Gastrocnemius medialis (tissue), 4 donors: ENCODE results near the gene SRP9. TPM values are rescaled to one million over a fixed set of nuclear protein-coding genes. Genes with fewer than 3 reads are reported as not detected.

Experiments used
- ATAC-seq, 2 donors: fragments of 150-250 bp; one replicate each; pipeline ENCODE4 v1.9.1; 2016
- DNase-seq, 2 donors: peaks; one replicate each; pipeline ENCODE4 v3.0.0-alpha.2; 2019
- H3K27ac ChIP-seq, 4 donors: fragments of 200-600 bp; sonication (generic); 1 replicate in 1 of 4; 2 replicates in 3 of 4; pipeline ENCODE4 v1.5.1; 2016 to 2018; ENCODE audit warnings: mild to moderate bottlenecking in 2 of 4, moderate library complexity in 1 of 4
- H3K27me3 ChIP-seq, 3 donors: fragments of 200-600 bp; sonication (generic) in 2 of 3; 1 replicate in 1 of 3; 2 replicates in 2 of 3; pipeline versions ENCODE4 v1.5.1 to v1.6.0; 2016 to 2019; ENCODE audit warnings: mild to moderate bottlenecking in 1 of 3, moderate library complexity in 1 of 3
- H3K36me3 ChIP-seq, 2 donors: fragments of 200-600 bp; sonication (generic) in 1 of 2; one replicate each; pipeline ENCODE4 v1.5.1; 2017 to 2018
- H3K4me1 ChIP-seq, 2 donors: fragments of 200-600 bp; sonication (generic) in 1 of 2; one replicate each; pipeline ENCODE4 v1.5.1; 2016 to 2017; ENCODE audit warnings: mild to moderate bottlenecking in 2 of 2
- H3K4me3 ChIP-seq, 4 donors: fragments of 200-600 bp; sonication (generic) in 3 of 4; 1 replicate in 1 of 4; 2 replicates in 3 of 4; pipeline ENCODE4 v1.5.1; 2016 to 2019; ENCODE audit warnings: mild to moderate bottlenecking in 2 of 4
- H3K9me3 ChIP-seq, 3 donors: fragments of 200-600 bp; sonication (generic) in 2 of 3; 1 replicate in 1 of 3; 2 replicates in 2 of 3; pipeline ENCODE4 v1.5.1; 2016 to 2019
- POLR2A ChIP-seq, 2 donors: fragments of 450-650 bp; IDR thresholded peaks; one replicate each; pipeline ENCODE4 v1.6.1; 2017; ENCODE audit warnings: antibody characterized with exemption in 2 of 2, mild to moderate bottlenecking in 2 of 2, moderate library complexity in 2 of 2
- in situ Hi-C, 4 donors: fragments of 200-750 bp; cut with MboI; loops; one replicate each; pipeline versions ENCODE4 v1.15.0 to v1.8.0; 2017; ENCODE audit warnings: low sequenced_read_pairs in 4 of 4
- intact Hi-C: fragments of 100-400 bp; cut with DNase I; formaldehyde crosslinking; loops from one replicate; pipeline ENCODE4 v1.15.1; 2023; ENCODE audit warnings: low total_unique reads
- total RNA-seq, 4 donors: library from RNA; depleted of rRNA; stranded (reverse); fragments of >200 nt; gene quantifications; one replicate each; pipeline versions ENCODE4 v1.1.0 to v1.2.3, GENCODE V29; 2016
- TF ChIP-seq, protein P1 (sequence below), 5 experiments: fragments of 450-650 bp in 3 of 5; fragments of 200-600 bp in 2 of 5; sonication (generic) in 2 of 5; IDR thresholded peaks in 4 of 5; conservative IDR thresholded peaks in 1 of 5; 1 replicate in 4 of 5; 2 replicates in 1 of 5; pipeline ENCODE4 v1.5.1; 2016 to 2019; ENCODE audit warnings: antibody characterized with exemption in 5 of 5, mild to moderate bottlenecking in 3 of 5, moderate library complexity in 3 of 5

SRP9 gene
- total RNA-seq, 4 donors from 2014 or later = 182 to 207 (median 198) TPM

DNA sequence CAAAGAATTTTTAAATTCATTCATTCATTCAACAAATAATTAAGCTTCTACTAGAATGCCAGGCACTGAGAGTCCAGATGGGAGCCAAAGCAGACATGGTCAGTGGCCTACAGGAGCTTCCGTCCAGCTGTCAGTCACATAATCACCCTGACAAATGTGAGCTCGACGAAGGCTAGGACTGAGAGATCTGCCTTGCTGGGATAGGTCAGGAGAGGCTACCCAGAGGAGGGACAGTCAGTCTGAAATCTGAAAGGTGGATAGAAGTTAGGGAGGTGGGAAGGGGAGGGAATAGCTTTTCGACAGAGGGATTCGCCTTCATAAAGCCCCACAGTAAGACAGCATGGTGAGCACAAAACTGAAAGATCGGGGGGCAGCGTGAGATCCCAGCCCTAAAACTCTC is 40.6 kb downstream of the SRP9 start:
- Histone ChIP-seq H3K9me3 (no peaks in the 10 kb centered on the region), H3K36me3 (no peaks in the 10 kb centered on the region), H3K4me1 (peaks cover 76 to 96% of the 10 kb centered on the region in 2 donors), H3K4me3 (no peak overlapping the region), H3K27me3 (no peaks in the 10 kb centered on the region), H3K27ac (peak overlapping the region; percentile 94 to 97 (median 96))
- TF ChIP-seq, protein P1, sequence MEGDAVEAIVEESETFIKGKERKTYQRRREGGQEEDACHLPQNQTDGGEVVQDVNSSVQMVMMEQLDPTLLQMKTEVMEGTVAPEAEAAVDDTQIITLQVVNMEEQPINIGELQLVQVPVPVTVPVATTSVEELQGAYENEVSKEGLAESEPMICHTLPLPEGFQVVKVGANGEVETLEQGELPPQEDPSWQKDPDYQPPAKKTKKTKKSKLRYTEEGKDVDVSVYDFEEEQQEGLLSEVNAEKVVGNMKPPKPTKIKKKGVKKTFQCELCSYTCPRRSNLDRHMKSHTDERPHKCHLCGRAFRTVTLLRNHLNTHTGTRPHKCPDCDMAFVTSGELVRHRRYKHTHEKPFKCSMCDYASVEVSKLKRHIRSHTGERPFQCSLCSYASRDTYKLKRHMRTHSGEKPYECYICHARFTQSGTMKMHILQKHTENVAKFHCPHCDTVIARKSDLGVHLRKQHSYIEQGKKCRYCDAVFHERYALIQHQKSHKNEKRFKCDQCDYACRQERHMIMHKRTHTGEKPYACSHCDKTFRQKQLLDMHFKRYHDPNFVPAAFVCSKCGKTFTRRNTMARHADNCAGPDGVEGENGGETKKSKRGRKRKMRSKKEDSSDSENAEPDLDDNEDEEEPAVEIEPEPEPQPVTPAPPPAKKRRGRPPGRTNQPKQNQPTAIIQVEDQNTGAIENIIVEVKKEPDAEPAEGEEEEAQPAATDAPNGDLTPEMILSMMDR (IDR thresholded peaks at IDR 0.05 in 4 of 5, conservative IDR thresholded peaks at IDR 0.05 in 1 of 5) = no peak
- no peak for TF ChIP-seq POLR2A (IDR thresholded peaks at IDR 0.05)
- peak; percentile 43 for ATAC-seq
- DNase-seq = no peak
- in situ Hi-C loops = no loop called here
- intact Hi-C loops = no loop called here

DNA sequence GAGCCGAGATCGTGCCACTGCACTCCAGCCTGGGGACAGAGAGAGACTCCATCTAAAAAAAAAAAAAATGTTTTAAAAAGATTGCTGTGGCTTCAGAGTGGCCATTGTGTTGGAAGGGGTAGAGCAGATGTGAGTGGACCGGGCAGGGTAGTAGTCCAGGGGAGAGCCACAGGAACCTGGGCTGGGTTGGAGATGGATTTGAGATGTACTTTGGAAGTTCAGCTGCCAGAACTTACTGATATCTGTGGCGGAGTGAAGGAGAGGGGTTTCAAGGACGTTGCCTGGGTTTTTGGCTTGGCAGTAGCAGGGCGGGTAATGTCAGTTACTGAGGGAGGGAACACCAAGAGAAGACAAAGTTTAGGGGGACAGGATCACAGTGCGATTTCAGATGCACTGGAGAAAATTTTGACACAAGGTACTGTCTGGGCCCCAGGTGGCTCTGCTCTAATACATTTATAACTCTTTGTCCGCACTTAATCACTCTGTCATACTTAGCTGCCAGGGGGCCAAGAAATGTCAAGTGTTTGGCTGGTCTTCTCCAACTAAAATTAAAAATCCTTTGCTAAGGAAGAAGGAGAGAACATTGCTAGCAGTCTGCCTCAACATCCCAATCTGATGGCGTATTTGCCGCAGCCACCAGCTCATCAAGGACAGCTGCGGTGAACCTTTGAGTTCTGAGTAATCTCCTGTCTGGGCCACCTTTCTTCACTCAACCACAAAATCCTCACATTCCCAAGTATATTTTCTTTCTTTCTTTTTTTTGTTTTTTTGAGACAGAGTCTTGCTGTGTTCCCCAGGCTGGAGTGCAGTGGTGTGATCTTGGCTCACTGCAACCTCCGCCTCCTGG is 41.9 kb downstream of the SRP9 start:
- H3K4me3 ChIP-seq = no peak overlapping the region
- H3K27ac ChIP-seq = peak overlapping the region; percentile 72 to 97 (median 96)
- H3K4me1 ChIP-seq = peaks cover 76 to 96% of the 10 kb centered on the region in 2 donors
- no peaks in the 10 kb centered on the region for H3K27me3 ChIP-seq
- intact Hi-C loops (no loop called here), in situ Hi-C loops (no loop called here)
- H3K9me3 ChIP-seq = no peaks in the 10 kb centered on the region
- ATAC-seq (no peak), DNase-seq (no peak)
- no peaks in the 10 kb centered on the region for H3K36me3 ChIP-seq
- TF ChIP-seq, protein P1 (IDR thresholded peaks at IDR 0.05 in 4 of 5, conservative IDR thresholded peaks at IDR 0.05 in 1 of 5) = no peak
- TF ChIP-seq POLR2A (IDR thresholded peaks at IDR 0.05) = no peak

DNA sequence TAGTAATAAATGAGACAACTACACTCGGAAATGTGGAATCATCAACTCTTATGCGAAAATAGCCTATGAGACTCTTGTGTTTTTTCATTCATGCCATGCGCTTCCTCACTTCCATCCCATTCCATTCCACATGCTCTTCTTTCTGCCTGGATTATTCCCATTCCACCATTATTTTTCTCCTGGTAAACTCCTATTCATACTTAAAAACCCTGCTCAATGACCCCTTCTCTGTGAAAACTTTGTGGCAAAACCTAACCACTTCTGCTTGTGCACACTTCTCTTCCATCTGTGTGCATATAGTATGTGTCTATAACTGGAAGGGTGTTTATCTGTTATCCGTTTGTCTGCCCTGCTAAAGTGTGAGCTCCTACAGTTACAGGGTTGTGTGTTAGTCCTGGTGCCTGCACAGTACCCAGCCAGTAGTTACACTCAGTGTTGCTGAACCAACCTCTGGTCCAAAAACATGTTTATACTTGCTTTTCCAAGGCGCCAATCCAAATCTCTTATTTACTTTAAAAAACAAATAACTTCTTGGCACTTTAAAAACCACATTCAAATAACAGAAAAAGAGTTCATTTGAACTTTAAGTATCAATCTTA is 43.0 kb downstream of the SRP9 start:
- no peaks in the 10 kb centered on the region for H3K27me3 ChIP-seq
- peak overlapping the region in 3 of 4 donors; percentile 72 to 97 (median 97) for H3K27ac ChIP-seq
- in situ Hi-C loops = no loop called here
- peaks cover 78 to 96% of the 10 kb centered on the region in 2 donors for H3K4me1 ChIP-seq
- DNase-seq (no peak), ATAC-seq (no peak)
- intact Hi-C loops = no loop called here
- H3K9me3 ChIP-seq = no peaks in the 10 kb centered on the region
- no peak overlapping the region for H3K4me3 ChIP-seq
- H3K36me3 ChIP-seq = no peaks in the 10 kb centered on the region
- no peak for TF ChIP-seq POLR2A (IDR thresholded peaks at IDR 0.05)
- TF ChIP-seq, protein P1 (IDR thresholded peaks at IDR 0.05 in 4 of 5, conservative IDR thresholded peaks at IDR 0.05 in 1 of 5) = no peak

DNA sequence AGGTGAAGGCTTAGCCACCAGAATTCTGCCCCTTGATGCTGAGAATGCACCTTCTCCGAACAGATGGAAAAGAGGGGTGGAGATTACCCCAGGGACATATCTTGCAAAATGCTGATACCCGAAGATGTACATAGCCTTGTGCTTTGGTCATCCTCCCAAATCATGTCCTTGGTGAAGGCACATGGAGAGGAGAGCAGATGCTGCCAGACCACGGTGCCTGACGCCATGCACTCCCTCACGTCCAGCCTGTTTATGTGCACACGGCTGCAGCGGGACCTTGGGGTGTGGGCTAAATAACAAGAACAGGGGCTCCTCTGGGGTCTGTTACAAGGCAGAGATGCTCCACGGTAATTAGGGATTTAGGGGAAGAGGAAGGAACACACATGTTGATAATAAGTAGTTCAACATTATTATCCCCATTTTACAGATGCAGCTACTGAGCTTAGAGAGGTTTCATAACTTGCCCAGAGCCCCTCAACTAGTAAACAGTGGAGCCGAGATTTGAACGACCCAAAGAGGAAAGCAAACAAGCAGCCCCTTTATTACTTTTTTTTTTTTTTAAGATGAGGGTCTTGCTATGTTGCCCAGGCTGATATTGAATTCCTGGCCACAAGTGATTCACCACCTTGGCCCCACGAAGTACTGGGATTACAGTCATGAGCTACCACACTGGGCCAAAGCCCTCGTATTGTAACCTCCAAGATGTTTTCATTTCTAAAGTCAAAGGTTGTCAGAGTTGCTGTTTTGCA is 45.2 kb downstream of the SRP9 start:
- peak overlapping the region in 3 of 4 donors; percentile 17 to 97 (median 67) for H3K27ac ChIP-seq

More for the DNA sequence above, 45.2 kb downstream of the SRP9 start:
- in situ Hi-C loops (no loop called here), intact Hi-C loops (no loop called here)
- H3K27me3 ChIP-seq = no peaks in the 10 kb centered on the region
- no peaks in the 10 kb centered on the region for H3K9me3 ChIP-seq
- H3K4me3 ChIP-seq = no peak overlapping the region
- no peak for DNase-seq
- H3K4me1 ChIP-seq = peaks cover 74 to 90% of the 10 kb centered on the region in 2 donors
- no peak for TF ChIP-seq POLR2A (IDR thresholded peaks at IDR 0.05)
- TF ChIP-seq, protein P1 (IDR thresholded peaks at IDR 0.05 in 4 of 5, conservative IDR thresholded peaks at IDR 0.05 in 1 of 5) = no peak
- no peak for ATAC-seq
- no peaks in the 10 kb centered on the region for H3K36me3 ChIP-seq
